G401.6 (cell line): ENCODE data around the gene RTEL1.
"Not testable (repeated sequence)": the region's sequence is repeated elsewhere in the genome, so short reads cannot be mapped to it uniquely, and the experiment has no call there.

Experiments used
- FAIRE-seq: peaks from 2 replicates; lab custom pipeline; 2012; peaks lifted over from hg19 to GRCh38; lab: Jason Lieb, UNC

The RTEL1 gene

DNA sequence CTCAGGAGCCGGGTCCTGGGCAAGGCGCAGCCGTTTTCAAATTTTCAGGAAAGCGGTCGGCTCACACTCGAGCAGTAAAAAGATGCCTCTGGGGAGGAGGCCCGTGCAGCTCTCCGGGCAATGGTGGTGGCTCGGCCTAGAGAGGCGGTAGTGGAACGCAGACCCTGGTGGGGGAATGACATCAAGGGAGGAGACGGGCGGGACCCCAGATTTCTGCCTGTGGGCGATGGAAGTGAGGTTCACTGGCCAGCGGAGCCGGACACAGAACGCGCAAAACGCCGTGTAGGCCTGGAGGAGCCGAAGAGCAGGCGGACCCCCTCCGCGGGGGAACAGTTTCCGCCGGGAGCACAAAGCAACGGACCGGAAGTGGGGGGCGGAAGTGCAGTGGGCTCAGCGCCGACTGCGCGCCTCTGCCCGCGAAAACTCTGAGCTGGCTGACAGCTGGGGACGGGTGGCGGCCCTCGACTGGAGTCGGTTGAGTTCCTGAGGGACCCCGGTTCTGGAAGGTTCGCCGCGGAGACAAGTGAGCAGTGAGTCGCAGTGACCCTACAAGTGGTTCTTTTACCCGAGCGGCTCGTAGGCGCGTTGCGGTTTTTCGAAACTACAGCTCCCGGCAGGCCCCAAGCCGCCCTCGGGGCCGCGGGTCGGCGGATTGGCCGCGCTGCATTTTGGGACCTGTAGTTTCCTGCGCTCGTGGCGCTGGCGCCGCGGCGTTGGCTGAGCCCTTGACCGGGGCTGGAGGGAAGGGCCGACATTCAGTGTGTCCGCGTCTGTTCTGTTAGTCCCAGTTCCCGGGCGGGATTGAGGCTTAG is at the start of gene RTEL1:
Gene RTEL1, plus strand, starts transcription at position 376 of the 812 bp plus-strand sequence. CDS start 1,091 bp downstream, outside the sequence.
- peak; percentile 25 for FAIRE-seq

DNA sequence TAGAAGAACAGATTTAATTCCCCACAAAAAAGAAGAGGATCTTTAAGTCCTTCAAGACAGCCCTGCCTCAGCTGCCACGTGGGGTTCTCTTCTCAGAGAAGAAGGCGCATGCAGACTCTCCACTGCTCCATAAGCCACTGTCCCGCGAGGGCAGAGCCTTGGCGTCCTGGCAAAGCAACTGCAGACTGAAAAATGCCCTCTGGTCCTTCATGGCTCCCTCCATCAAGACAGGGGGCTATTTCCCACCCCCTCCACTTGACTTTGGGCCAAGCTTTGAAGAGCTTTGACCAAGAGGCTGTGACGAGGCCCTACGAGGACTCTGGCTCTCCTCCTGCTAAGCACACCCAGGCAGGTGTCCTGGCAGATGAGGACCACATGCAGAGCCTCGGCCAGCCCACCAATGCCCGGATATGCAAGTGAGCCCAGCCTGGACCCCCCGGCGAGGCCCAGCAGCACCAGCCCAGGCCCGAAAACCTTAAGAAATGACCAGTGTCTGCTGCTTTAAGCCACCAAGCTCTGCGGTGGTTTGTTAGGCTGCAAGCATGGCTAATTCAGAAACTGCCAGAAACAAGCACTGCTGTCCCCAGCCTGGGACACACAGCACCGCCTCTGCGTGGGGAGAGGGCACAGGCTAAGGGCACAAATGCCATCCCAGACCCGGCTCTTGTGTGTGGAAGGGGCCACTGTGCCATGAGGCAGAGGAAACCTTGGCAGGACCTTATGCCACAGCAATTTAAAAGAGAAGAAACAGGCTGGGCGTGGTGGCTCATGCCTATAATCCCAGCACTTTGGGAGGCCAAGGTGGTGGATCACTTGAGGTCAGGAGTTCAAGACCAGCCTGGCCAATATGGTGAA is 47.3 kb upstream of the RTEL1 start:
- no peak for FAIRE-seq

GRCh38 chr20:63611646-63612045 is 46.5 kb upstream of the RTEL1 start:
- no peak for FAIRE-seq

DNA sequence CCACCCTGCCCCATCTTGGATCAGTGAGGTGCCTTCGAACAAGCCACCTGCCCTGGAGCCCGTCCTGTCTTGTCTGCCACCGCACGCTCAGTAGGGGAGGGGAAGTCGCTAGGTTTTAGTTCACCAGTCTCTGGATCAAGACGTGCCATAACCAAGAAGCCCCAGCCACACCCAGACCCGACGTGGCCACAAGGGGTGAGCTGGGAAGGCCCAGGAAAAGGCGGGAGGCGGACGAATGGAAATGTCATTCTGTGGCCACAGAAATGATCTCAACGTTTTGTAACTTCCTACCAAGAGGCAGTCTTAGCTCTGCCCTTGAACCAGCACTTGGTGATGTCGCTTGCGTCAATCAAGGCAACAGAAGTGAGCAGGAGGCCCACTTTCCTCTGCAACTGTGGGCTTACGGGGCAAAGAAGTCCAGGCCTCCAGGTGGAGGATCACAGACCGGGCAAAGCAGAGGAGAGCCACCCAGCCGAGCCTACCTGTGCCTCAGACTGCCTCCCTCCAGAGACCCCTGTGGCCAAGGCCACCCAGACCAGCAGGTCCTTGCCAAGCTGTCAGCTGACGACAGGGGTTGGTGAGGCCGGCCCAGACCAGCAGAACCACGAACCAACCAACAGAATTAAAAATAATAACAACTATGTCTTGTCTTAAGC is 45.7 kb upstream of the RTEL1 start:
- no peak for FAIRE-seq

DNA sequence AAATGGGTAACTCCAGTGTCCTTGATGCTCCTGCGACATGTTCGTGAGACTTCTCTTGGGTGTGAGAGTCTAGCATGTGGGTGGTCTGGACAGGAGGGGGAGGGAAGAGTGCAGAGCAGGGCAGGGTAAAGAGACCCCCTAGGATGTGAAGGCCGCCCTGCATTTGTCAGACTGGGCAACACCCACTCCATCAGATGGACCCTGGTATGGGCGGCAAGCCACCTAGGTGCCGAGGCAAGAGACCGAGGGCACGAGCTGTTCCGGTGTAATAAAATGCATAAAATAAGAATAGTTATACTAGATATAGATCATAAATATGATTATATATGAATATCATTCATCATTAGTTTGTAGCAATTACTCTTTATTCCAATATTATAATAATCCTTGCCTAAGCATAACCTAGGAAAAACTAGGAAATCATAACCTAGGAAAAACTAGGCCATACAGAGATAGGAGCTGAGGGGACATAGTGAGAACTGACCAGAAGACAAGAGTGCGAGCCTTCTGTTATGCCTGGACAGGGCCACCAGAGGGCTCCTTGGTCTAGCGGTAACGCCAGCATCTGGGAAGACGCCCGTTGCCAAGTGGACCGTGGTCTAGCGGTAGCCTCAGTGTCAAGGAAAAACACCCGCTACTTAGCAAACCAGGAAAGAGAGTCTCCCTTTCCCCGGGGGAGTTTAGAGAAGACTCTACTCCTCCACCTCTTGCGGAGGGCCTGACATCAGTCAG is 44.1 kb upstream of the RTEL1 start:
- FAIRE-seq: not testable (repeated sequence)

DNA sequence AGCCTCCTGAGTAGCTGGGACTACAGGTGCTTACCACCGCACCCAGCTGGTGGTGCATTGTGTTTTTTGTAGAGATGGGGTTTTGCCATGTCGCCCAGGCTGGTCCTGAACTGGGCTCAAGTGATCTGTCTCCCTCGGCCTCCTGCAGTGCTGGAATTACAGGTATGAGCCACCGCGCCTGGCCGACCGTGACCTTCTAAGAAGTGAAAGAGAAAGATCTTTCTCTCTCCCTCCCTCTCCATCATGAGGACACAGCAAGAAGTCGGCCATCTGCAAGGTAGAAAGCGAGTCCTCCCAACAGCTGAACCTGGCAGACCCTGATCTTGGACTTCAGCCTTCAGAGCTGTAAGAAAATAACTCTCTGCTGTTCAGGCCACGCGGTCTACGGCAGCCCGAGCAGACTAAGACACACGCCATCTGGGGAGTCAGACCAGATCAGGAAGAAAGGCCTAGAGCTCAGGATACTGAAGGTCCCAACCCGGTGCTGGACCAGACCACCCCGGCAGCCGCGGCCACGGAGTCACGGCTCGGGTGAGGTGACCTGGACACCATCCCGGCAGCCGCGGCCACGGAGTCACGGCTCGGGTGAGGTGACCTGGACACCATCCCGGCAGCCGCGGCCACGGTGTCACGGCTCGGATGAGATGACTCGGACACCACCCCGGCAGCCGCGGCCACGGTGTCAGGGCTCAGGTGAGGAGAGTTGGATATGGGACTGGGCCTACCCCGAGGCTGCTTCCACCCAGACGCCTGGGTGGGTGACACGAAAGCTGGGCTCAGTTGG is 40.8 kb upstream of the RTEL1 start:
- FAIRE-seq: no peak

- no peak for FAIRE-seq
These were observed 40.2 kb upstream of the RTEL1 start for GRCh38 chr20:63617876-63618265.

GRCh38 chr20:63618291-63618980 is 39.7 kb upstream of the RTEL1 start:
- FAIRE-seq: no peak

DNA sequence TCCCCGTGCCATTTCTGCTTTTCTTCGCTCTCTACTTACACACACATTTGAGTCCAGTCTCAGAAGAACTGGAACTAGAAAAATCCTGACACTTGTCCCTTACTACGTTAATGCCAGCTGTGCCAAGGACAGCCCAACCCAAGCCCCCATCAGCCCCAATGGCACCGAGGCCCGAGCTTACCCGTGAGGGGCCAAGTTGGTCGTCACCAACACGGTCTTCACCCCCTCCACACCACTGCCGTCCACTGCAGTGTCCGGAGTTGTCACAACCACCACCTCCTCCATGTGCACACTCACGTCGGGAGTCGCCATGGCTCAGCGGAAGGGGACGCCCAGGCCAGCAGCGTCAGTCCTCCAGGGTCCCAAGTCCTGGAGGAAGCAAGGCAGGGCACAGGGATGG is 39.0 kb upstream of the RTEL1 start:
- FAIRE-seq: no peak

DNA sequence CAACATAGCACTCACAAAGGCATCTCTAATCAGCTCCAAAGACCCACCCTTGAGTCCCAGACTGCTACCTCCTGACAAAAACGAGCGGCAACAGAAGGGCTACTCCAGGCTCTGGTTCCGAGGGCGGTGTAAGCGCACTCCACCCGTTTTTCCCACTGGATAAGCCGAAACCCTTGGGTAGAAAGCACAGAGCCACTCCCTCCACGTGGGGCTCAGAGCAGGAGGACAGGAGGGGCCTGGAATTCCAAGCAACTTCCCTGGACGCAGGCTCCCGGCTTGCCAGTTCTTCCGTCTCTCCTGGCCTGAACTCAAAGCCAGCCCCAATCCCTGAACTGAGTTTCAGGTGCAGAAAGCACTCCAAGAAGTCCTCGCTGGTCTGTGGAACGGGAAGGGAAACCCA is 38.6 kb upstream of the RTEL1 start:
- no peak for FAIRE-seq

GRCh38 chr20:63620991-63621390 is 37.1 kb upstream of the RTEL1 start:
- FAIRE-seq: no peak

DNA sequence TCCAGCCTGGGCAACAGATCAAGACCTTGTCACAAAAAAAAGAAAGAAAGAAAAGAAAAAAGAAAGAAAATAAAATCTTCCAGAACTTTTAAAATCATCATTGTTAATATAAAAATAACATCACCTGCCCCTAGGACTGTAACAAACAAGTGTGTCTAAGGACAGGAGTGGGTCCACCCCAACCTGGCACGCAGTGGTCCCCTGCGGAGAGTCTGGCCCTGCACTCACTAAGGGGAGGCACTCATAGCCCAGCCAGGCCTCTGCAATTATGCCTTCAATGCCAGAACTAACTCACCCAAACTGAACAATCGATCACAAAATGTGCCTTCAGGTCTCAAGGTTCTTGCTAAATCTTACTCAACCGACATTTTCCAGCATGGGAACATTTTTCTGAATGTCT is 36.0 kb upstream of the RTEL1 start:
- no peak for FAIRE-seq

GRCh38 chr20:63622732-63623131 is 35.4 kb upstream of the RTEL1 start:
- FAIRE-seq: no peak

- FAIRE-seq: no peak
These were observed 33.6 kb upstream of the RTEL1 start for GRCh38 chr20:63624486-63624885.

GRCh38 chr20:63625771-63626423 is 32.2 kb upstream of the RTEL1 start:
- FAIRE-seq: no peak

GRCh38 chr20:63626424-63627128 is 31.5 kb upstream of the RTEL1 start, which contains the start of gene GMEB2:
Gene GMEB2, minus strand, starts transcription at chr20:63627101. Its CDS starts 7,704 bp downstream, at chr20:63619397.
- FAIRE-seq: no peak

DNA sequence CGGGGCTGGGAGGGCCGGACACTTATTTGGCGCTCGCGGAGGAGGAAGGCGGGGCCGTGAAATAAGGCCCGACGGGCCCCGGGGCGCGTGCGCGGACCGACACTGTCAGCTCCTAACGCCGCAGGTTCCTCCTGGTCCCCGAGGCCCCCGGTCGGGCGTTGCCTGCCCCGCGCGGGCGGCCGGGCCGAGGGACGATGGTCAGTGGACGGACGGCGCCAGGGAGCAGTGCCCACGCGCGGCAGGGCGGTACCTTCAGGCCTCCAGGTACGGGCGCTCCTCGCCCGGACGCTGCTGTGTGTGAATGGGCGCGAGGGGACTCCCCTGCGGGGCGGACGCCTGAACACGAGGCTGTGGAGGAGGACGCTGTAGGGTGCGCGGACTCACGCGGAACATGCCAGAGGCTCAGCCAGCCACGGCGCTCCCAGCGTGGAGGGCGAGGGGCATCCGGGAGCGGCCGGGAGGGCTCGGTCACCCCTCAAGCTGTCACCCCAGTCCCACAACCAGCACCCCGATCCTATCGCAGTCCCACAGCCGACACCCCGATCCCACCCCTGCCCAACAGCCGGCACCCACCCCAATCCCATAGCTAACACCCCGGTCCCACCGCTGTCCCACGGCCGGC is 30.9 kb upstream of the RTEL1 start:
- no peak for FAIRE-seq

GRCh38 chr20:63627751-63628245 is 30.3 kb upstream of the RTEL1 start:
- FAIRE-seq: no peak
